Mammary epithelial cell (primary cell): ENCODE results near the gene RAB11FIP4.

Source experiments
- EZH2 ChIP-seq: IDR thresholded peaks from 2 replicates; pipeline ENCODE4 v1.6.1; 2012; ENCODE audit warnings: low read length, inconsistent platforms, borderline replicate concordance
- TF ChIP-seq, protein P1 (sequence below), 2 donors: IDR thresholded peaks in 1 of 2; conservative IDR thresholded peaks in 1 of 2; 2 replicates each; pipeline ENCODE4 v1.5.1; 2011 to 2012; ENCODE audit warnings: inconsistent platforms in 2 of 2, low read length in 2 of 2, mild to moderate bottlenecking in 2 of 2, control low read depth in 1 of 2, low read depth in 1 of 2; ENCODE audit not compliant: insufficient read depth in 1 of 2; ENCODE audit errors: extremely low read depth in 1 of 2

DNA sequence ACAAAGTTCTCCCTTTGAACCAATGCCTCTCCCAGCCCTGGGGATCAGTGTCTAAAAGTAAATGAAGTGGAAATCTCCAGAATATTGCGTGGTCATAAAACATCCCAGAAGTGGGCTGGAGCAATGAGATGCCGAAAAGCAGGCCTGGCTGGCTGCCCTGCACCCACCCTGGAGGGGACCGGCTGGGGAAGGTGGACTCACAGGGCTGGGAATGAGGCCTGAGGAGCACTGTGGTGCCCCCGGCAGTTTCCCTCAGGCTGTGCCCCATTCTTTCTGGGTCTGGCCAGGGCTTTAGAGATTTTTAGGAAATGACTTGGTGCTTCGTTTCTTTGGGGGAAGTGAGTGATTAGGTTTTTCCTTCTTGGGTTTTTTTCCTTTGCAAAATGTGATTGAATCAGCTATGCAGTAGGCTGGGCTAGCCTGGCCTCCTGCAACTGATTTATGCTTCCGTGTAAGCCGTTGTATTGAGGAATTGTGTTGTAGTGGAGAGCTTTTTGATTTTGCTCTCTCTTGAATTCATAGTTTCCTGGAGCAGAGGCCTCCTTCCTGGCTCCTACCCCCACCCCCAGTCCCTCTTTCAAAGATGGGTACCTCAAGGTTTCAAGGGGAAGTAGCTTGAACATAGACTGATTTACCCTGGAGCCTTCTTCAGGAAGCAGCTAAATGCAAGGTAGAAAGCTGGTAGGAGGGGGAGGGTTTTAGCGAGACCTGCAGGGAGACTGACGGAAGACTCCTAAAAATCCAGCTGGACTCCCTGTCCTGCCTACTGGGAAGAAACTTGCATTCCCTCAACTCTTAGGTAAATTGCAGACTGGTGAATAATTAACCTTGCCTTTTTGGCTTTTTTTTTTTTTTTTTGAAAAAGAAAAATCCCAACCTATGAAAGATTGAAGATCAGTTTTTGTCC lies 170.2 kb downstream of the RAB11FIP4 start:
- TF ChIP-seq, protein P1, sequence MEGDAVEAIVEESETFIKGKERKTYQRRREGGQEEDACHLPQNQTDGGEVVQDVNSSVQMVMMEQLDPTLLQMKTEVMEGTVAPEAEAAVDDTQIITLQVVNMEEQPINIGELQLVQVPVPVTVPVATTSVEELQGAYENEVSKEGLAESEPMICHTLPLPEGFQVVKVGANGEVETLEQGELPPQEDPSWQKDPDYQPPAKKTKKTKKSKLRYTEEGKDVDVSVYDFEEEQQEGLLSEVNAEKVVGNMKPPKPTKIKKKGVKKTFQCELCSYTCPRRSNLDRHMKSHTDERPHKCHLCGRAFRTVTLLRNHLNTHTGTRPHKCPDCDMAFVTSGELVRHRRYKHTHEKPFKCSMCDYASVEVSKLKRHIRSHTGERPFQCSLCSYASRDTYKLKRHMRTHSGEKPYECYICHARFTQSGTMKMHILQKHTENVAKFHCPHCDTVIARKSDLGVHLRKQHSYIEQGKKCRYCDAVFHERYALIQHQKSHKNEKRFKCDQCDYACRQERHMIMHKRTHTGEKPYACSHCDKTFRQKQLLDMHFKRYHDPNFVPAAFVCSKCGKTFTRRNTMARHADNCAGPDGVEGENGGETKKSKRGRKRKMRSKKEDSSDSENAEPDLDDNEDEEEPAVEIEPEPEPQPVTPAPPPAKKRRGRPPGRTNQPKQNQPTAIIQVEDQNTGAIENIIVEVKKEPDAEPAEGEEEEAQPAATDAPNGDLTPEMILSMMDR (conservative IDR thresholded peaks at IDR 0.05 in 1 of 2, IDR thresholded peaks at IDR 0.05 in 1 of 2; ENCODE audit: extremely low read depth in 1 of 2, insufficient read depth in 1 of 2, low read depth in 1 of 2, low read length in 2 of 2) = no peak
- TF ChIP-seq EZH2 = no peak
